NCI-H748 (cell line): ENCODE data around the gene CDC45.

Experiments
- DNase-seq: peaks from one replicate; lab custom pipeline; 2025; ENCODE audit not compliant: unreplicated experiment; lab: John Stamatoyannopoulos, UW

Gene CDC45

DNA sequence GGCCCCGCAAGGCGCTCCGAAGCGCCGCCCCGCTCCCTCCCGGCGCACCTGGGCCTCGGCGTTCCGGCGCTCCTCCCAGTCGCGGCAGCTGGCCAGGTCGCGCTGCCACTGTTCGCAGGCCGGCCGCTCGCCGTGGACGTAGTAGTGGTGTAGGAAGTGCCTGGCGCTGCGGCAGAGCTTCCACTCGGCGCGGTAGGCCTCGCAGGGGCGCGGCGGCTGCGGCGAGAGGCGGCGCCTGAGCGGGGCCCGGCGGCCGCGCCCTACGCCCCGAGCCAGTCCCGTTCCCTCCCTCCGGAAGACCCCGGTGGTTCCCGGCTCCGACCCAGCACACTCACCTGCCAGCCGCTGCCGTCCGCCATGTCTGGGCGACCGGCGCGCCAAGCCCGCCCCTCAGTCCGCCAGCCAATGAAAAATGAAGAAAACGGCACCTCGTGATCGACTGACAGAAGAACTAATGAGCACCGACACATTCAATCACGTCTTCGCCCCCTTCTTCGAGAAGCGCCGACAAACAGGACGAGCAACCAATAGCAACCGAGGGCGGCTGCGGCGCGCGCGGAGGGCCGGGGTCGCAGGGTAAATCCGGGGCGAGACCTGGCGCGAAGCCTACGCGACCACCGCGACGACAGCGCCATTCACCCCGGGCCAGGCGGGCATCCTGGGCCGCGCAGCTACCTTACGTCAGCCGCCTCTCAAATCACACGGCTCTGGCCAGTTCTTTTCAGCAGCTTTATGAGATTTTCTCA, 32.2 kb upstream of the CDC45 start, which contains the start of gene C22orf39:
Gene C22orf39 (minus strand): TSS at position 382 of the 746 bp plus-strand sequence. CDS start 23 bp downstream, at position 359.
- peak; percentile 97 for DNase-seq

DNA sequence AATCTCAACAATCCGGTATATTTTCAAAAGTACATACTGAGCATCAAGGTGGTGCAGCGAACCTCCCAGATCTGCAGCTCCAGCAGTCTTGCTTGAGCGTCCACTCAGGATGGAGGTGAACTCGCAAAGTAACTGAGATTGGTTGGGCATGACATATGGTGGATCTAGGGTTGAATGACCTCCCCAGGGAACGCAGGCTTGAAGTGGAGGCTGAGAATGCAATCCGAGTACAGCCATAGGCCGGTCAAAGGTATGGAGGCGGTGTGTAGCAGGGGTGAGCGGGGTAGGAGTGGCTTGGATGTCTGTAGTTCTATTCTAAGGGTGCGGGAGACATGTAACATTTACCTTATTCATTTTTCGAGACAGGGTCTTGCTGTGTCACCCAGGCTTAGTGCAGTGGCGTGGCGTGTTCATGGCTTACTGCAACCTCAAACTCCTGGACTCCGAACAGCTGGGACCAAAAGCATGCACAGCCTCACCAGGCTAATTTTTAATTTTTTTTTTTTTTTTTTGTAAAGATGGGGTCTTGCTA, 31.6 kb upstream of the CDC45 start:
- peak; percentile 75 for DNase-seq

DNA sequence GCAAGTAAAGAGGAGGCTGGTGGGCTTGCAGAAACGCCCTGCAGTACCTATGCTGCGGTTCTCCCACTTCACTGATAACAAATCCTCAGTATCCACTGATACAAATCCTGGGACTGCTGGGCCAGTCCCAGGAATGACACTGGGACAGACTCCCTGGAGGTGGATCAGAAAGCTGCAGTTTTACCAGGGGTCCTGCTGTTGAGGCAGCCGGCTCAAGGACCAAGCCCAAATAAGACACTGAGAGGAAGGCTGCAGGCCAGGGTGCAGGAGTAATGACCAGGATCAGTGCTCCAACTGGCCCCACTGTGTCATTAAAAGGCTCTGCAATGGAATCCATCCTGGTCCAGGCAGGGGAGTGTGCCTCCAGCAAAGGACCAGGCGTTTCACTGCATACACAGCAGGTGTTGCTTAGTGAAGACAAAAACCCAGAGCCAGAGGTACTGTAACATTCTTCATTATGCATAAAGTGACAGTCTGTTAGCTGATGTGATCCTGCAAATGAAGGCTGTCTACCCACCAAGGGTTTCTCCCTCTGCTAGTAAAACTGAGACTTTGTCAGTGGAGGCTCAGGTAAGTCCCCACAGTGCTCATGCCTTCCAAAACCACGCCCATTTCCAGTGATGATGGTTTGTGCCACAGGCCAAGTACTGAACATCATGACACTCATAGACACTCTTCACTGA, 30.8 kb upstream of the CDC45 start:
- DNase-seq: no peak

DNA sequence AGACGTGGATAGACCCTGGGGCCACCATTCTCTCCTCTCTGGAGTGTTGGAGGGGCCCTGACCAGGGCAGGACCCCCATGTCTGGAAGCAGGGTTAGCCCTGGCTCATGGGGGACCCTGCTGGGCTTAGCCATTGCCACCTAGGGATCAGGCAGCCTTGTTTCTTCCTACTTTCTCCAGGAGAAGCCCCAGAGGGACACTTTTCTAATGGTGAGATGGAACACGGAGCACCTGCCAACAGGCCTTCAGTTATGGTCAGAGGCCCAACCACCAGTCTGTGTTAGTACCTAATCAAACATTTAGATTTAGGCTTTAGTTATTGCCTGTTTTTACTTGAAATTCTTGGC, 30.3 kb upstream of the CDC45 start:
- no peak for DNase-seq

DNA sequence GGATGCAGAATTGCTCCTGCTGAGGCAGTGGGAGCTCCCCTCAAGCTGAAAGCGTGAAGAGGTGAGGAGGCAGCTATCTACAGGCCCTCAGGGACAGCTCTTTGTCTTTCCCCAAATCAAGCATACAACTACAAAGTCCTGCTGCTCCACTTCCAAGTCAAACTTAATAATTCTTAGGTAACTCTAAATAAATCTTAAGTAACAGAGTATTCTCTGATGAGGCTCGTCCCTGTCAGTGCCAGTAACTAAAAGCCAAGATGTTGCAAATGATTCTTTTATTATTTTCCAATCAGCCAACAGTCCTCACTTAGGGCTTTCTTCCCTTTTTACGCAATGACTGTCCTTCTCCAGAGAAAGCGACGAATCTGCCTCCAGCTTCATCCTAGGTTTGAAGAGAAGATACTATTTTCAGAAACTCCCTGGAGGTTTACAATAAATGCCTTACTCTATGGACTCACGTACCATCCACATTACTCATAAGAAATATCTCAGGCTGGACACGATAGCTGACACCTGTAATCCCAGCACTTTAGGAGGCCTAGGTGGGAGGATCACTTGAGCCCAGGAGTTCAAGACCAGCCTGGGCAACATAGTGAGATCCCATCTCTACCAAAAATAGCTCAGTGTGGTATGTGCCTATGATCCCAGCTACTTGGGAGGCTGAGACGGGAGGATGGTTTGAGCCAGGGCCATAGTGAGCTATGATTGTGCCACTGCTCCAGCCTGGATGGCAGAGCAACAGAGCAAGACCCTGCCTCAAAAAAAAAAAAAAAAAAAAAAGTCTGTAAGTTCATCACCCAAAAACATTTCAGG, 29.2 kb upstream of the CDC45 start:
- DNase-seq: no peak

DNA sequence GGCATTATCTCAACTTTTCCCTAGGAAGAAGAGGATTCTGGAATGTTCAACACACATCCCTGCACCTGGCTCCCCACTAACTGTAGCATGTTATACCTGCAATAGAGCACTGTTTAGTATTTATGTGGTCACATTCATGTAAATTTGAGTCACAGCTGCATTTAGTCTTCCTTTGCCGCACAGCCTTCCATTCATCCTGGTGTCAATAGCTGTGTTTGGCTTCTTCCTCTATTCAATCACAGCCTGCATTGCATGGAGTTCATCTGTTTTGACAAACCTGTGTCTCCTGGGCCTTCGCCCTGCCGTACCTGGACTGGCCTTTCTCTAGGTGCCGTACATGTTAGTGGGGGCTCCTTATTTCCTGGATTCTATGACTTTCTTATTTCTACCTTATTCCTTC, 28.1 kb upstream of the CDC45 start:
- DNase-seq: no peak

DNA sequence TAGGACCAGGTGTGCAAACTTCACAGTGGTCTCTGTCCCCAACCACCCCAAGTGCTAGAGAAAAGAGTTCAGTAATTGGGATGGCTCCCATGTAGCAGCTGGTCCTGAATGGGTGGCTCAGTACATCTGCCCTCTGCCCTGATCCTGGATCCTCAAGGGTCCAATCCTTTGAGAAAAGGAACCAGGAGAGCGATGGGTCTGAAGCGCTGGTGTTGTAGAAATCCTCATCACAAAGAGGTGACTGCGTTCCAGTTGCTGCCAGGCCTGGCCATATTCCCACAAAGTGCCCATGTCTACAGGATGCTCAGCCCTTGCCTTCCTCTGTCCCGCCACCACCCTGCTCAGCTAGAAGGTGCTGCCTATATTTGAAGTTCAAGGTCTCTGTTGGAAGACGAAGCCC, 26.0 kb upstream of the CDC45 start:
- DNase-seq: no peak

DNA sequence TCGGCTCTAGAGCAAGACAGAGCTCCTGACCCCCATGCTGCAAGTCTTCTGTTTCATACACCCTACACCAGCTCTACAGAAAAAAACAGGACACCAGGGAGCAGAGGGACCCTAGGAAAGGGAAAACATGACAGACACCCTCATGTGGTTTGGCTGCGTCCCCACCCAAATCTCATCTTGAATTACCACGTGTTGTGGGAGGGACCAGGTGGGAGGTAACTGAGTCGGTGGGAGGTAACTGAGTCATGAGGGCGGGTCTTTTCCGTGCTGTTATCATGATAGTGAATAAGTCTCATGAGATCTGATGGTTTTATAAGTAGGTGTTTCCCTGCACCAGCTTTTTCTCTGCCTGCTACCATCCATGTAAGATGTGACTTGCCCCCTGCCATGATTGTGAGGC, 25.6 kb upstream of the CDC45 start:
- no peak for DNase-seq

DNA sequence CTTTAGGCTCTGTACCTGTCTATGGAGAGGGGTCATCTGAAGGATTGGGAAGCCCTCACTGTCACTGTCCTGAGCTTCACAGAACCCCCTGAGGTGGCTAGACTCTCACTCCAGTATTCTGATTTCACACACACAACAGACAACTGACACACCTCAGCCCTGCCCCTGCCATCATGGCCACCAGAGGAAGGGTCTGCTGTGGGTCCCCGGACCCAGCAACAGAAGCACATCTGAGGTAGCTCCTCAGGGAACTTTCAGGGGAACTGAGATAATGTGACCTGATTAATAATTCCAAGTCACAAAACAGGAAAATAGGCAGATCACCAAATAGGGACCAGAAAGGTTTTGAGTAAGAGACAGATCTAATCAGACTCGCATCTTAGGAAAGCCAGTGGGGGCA, 24.7 kb upstream of the CDC45 start:
- DNase-seq: no peak

DNA sequence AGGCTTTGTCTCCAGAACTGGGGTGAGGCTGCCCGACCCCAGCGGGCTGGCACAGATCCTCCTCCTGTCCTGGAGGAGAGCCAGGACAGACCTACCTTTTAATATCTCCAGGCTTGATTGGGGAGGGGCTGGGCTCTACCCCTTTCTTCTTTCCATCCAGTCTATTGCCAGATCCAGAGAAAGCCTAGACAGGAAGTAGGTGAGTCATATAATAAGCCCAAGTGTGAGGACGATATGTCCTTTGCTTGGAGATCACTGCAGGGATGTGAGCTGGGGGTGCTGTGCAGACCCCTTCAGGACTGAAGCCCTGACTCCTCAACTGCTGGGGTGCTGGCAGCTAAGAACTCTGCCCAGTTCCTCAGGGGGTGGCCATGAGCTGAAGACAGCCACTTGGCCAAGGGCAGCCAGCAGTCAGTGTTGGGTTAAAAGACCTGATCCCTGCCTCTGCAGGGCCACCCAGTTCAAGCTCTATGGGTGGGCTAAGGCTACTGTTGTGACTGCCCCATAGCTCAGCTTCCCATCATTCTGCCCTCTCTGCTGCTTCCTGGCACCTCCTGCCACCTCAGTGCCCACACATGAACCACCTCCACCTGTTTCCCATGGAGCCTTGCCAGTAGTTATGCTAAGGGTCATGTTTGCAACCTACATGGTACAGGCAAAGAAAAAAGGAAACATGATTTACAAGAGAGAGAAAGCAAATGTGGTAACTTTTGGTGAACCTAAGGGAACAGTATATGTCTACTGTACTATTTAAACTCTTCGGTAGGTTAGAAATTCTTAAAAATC, 23.9 kb upstream of the CDC45 start:
- DNase-seq: no peak

DNA sequence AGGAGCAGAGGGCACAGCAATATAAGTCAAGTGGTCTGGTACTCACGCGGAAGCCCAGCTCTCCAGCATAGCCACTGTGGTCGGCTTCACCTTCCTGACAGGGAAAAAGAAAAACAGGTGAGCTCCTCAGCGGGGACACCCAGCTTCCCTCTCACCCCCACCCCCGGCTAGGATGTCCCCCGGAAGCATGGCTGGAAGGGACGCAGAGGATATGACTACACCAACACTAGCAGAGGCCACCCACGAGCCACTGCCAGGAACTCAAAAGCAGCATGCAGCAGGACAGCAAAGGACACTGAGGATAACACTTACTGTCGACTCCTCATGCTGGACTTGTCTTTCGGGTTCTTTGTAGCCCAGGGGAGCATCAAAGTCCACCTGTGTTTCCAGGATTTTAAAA, 23.2 kb upstream of the CDC45 start:
- DNase-seq: no peak

DNA sequence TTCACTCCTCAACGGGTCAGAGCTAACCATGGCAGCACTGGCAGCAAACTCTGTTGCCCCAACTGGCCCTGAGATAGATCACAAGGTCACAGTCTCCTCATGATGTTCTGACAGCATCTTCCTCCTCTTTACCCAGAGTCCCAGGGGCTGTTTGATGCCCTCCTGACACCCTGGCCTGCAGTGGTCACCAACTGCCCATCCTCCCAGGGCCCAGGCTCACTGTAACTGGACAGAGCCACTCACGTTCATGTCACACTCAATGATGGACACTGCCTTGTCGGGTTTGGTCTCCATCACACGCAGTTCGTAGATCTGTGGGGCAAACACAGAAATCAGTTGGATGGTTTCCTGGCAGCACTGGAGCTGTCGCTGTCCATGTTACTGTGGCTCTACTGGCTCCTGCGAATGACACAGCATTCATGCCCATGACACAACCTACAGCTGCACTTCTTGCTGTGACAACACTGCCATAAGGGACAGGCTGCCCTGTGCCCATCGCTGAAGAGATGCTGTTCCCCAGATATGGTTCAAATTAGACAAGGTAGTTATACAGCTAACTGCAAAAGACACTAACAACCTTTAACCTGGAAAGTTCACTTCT, 21.8 kb upstream of the CDC45 start:
- DNase-seq: no peak

DNA sequence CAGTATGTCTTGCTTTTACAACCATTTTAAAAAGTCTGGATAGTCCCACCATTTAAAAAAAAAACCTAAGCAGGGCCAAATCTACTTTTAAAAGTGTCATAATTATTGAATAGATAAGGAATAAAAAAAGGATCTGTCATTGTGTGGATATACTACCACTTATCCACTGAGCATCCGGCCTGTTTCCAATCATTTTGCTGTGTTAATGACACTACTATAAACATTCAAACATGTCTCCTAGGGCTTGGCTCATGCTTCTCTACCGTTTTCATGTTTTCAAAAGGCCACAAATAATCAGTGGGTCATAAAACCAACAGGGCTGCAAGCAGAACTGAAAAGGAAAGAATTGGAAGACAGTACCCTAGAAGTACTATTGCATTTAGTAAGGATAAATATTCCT, 19.7 kb upstream of the CDC45 start:
- DNase-seq: no peak

DNA sequence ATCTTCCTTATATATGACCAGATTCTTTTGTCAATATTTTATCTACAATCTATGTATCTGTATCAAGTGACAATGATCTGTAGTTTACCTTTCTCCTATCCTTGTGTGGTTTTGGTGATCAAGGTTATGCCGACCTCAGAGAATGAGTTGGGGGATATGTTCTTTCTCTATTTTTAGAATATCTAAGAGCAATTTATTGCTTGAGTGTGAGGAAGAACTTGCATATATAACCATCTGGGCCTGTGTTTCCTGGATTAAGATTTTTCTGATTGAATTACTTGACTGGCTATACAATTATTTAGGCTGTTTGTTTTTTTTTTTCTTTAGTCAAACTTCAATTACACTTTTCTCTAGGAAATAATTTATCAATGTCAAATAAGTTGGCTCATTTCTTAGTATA, 18.2 kb upstream of the CDC45 start:
- no peak for DNase-seq

DNA sequence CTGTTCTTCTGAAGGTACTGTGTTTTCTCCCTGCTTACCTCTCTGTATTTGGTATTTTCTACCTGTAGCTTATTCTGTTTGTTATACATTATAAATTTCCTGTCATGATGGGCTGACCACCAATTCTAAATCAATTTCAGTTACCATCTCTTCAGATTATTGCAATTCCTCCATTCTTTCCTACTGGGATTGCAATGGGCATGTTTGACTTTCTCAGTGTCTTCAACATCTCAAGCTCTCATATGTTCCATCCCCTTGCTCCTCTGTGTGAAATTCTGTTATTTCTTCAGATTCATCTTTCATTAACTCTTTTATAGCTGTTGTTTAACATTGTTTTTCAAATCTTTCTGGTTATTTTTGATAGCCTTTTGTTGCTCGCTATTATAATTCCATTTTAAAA, 16.7 kb upstream of the CDC45 start:
- no peak for DNase-seq

DNA sequence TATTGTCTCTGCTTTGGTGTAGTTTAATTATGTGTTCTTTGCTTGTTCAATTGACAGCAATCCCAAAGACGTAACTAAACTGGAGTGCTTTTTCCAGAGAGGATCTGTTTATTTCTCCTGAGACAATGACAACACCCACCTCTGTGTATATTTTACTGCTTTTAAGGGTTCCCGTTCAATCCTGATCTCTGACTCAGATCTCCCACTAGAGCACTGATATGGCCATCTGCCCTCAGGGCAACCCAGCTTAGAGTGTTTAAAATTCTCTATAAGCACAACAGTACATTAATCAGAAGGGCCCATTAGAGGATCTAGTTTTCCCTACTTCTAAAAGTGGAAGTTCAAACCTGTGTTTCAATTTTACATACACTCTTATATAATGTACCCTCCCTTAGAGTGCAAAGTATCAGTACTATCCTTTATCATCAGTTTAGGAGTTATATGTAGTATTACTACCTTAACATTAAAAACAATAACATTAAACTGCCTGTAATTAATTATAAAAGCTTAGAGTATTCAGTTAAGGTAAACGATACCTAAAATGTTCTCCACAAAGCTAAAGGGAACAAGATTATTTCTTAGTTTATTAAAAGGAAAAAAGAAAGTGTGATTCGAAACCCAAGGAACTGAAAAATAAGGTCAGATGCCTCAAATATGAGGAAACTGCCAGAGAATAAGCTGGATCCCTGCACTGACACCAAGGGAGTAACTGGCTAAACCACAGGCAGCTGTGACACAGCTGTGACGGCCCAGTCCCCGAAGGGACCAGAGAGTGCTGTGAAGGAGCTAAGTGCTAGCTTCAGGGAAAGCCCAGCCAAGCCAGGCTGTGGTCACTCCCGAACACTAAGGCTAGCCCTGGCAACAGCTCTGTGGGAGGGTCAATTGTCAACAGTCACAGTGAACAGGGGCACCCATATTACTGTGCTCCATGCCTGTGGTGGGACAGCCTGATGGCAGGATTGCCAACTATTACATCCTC, 15.9 kb upstream of the CDC45 start:
- DNase-seq: no peak

DNA sequence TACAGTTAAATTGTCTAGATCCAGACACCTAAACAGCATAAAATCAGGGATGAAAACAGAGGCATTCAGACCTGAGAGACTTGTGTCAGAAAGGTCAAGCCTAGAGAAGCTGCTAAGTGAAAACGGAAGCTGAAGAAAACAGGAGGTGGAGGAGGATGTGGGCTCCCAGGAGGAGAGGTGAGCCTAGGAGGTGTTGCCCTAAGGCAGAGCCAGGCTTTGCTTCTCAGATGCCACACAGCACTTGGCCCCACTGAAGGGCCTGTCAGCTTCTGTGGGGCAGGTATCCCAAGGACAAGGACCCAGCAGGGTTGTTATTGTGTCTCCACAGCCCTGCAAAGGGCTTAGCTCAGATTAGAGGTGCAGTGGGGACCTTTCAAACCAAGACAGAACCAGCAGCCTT, 15.2 kb upstream of the CDC45 start:
- DNase-seq: no peak

DNA sequence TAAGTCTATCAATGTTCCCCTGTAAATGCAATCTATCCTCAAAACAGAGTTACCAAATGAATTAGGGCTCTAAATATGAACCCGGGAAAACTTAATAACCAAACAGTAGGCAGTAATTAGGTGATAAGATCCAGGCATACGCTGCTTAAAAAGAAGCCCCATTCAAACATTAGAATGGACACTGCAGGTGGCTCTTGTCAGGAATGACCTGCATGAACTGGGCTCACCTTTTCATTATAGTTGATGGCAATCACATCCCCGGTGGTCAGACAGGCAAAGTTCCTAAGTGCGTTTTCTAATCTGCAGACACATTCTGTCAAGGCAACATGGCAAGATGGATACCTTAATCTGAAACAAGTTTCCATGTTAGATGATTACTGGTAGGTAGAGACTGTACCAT, 14.7 kb upstream of the CDC45 start:
- no peak for DNase-seq

DNA sequence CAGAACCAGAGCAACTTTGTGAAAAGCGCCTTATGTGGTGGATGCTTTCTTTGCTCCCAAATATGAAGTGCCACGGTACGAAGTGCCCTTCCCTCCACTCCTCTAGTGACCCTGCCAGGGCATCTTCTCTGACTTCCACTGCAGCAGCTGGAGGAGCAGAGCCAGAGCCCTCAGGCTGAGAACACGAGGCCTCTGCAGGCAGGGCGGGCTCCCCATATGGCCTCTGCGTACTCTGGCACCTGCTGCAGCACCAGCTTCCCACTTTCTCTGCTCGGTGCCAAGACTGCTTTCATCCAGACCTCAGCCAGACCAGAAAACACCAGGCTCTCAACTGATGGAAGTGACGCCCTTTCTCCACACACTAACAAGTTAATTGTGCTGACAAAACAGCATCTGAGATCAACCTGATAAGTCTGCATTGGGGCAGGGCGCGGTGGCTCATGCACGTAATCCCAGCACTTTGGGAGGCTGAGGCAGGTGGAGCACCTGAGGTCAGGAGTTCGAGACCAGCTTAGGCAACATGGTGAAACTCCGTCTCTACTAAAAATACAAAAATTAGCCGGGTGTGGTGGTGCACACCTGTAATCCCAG, 13.5 kb upstream of the CDC45 start:
- no peak for DNase-seq
